HG03060 (cell line): ENCODE data around the gene CCR4.
"Not testable (repeated sequence)": the region's sequence is repeated elsewhere in the genome, so short reads cannot be mapped to it uniquely, and the experiment has no call there.

ENCODE experiments used
- ATAC-seq: cut with Tn5 transposase; IDR thresholded peaks from one replicate; pipeline ENCODE4 v1.9.1; 2021; ENCODE audit warnings: low read depth, moderate number of reproducible peaks; ENCODE audit not compliant: unreplicated experiment

Gene CCR4

GRCh38 chr3:32975891-32976595 lies 24.6 kb downstream of the CCR4 start:
- no peak for ATAC-seq

DNA sequence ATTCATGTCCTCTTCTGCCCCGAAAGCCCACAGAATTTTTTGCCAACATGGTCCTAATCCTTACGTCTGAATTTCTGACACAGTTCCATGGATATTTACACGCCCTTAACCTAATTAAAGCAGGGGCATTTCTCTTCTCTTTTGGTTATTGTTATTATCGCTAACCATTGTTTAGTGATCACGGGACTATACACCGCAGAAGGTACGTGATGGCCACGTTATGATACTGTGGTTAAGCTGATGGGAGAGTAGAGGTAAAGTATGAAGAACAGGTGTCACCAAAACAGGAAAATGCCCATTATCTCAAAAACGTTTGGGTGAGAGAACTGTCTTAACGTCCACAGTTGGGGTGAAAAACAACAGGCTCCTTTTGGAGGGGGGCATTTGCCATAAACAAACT lies 26.4 kb downstream of the CCR4 start:
- no peak for ATAC-seq

DNA sequence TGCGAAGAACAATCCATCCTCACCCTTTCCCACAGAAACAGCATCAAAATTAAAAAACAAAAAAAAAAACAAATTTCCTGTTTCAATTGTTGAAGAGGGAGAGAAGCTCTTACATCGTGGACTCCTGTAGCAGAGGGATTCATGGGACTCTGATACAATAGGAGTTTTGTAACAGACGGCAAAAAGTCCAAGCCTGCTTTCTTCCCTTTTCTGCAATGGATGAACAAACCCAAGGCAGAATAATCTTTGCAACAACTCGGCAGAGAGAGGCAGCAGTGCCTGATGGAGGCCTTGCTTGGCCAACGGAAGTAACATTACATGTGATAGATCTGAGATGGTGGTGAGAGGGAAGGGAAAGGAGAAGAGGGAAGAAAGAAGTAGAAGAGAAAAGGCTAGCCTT lies 26.9 kb downstream of the CCR4 start:
- ATAC-seq = no peak

DNA sequence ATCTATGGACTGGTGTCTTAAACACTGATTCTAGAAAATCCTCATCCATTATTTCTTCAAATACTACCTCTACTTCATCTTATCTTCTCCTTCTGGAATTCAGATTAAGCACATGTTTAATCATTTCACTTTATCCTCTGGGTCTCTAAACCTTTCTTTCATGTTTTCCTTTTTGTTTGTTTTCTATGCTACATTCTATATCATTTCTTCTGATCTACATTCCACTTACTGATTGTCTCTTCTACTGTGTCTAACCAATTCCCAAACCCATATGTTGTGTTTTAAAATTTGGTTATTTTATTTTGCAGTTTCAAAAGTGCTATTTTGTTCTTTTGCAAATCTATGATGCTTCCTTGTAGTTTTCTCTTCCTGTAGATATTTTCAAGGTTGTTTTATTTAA lies 31.7 kb downstream of the CCR4 start:
- no peak for ATAC-seq

DNA sequence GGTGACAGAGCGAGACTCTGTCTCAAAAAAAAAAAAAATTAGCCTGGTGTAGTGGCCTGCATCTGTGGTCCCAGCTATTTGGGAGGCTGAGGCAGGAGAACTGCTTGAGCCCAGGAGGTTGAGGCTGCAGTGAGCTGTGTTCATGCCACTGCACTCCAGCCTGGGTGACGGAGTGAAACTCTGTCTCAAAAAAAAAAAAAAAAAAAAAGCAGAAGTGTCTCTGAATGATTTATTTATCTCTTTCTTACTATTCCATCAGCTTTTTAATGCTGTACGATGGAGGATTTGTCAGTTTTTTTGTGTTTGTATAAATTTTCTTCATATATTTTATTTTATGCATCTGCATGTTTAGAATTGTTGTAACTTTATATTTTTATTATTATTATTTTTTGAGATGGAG lies 33.5 kb downstream of the CCR4 start:
- ATAC-seq = not testable (repeated sequence)

- ATAC-seq = no peak
These were observed 37.7 kb downstream of the CCR4 start for GRCh38 chr3:32989171-32989570.

DNA sequence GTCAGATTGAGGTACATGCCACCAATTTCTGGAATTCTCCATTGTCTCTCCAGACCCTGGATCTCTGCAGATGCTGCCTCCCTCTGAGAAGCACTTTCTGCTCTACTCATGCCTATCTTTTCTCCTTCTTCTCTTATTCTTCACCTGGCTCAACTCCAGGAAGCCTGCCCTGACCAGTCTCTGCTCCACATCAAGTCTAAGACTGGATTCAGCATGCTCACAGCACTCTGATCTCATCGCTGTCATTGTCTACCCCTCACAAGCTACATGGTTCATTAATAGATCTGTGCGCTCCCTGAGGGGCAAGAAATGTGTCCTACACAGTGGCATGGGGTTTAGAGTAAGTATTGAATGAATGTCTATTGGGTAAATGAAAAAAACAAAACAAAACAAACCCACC lies 38.7 kb downstream of the CCR4 start:
- no peak for ATAC-seq

GRCh38 chr3:32991781-32992180 lies 40.3 kb downstream of the CCR4 start:
- no peak for ATAC-seq

DNA sequence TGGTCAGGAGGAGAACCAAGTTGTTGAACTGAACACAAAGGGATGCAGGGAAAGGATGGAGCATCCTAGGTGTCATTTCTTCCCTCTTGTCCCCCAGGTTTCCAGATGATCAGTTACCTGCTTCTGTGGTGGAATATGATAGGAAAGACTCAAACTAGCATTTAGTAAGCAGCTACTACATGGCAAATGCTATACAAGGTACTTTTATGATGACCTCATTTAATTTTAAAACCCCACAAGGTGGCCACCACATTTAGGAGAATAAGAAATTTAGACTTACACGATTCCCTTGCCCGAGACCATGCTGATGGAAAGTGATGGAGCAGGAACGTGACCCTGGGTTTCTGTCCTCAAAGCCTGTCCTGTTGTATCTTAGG lies 40.9 kb downstream of the CCR4 start:
- ATAC-seq = no peak

DNA sequence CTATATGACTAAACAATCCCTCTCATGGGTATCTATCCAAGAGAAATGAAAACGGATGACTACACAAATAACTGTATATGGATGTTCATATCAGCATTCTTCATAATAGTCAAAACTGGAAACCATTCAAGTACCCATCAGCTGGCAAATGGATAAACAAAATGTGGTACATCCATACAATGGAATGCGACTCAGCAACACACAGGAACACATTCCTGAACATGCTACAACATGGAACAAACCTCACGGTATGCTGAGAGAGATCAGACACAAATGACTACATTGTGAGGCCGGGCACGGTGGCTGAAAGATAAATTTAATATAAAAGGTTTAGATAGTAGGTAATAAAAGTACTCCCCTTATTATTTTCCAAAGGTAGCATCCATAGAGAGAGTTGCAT lies 42.6 kb downstream of the CCR4 start:
- no peak for ATAC-seq

DNA sequence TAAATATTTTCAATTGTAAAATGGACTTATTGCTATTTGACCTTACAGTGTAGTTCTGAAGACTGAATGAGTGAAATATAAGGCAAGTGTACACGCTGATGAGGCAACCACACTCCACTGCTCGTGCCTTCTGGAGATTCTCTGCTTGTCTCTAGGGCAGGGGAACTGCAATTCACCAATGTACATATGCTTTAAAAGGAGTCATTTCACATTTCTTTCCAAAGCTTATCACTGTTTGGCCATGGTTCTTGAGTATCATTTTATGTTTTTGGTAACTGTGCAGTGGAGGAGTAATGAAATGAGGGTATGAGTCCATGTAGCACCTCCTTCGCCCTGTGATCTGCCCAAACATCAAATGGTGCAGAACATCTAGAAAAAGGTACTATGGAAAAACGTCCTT lies 43.7 kb downstream of the CCR4 start:
- no peak for ATAC-seq

GRCh38 chr3:32996048-32996754 lies 44.8 kb downstream of the CCR4 start:
- no peak for ATAC-seq

DNA sequence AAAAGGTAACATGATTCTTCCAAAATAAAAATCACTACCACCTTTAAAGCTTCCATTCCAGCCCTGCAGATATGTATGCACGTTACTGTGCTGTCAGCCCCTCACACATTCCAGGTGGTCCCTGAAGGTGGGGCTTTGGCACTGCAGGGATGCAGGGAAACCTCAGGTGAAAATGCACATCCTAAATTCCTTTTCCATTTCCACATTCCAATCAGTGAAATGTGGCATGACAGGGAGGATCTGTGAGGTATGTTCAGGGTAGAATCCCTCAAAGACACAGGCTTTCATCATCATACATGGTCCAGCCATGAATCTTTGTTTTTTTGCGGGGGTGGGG lies 45.3 kb downstream of the CCR4 start:
- no peak for ATAC-seq

- no peak for ATAC-seq
These were observed 47.4 kb downstream of the CCR4 start for GRCh38 chr3:32998631-32999451.

- ATAC-seq = no peak
These were observed 49.4 kb downstream of the CCR4 start for GRCh38 chr3:33000691-33001385.

GRCh38 chr3:33001889-33002288 lies 50.4 kb downstream of the CCR4 start:
- no peak for ATAC-seq

GRCh38 chr3:33003308-33003707 lies 51.9 kb downstream of the CCR4 start:
- ATAC-seq = no peak

DNA sequence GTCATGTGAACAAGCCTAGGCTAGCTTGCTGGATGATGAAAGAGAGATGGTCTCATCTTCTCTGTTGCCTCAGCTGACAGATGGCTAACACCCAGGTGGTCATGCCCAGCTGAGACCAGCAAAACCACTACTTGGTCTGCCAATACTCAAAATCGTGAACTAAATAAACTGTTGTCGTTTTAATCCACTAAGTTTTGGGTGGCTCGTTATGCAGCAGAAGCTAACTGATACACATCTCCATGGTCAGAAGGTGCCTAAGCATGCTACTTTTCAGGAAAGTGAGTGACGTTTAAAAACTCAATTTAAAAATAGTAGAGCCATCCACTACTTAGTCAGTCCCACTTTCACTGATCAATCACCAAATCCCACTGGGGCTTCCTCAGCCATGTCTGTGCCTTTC lies 52.8 kb downstream of the CCR4 start:
- no peak for ATAC-seq

DNA sequence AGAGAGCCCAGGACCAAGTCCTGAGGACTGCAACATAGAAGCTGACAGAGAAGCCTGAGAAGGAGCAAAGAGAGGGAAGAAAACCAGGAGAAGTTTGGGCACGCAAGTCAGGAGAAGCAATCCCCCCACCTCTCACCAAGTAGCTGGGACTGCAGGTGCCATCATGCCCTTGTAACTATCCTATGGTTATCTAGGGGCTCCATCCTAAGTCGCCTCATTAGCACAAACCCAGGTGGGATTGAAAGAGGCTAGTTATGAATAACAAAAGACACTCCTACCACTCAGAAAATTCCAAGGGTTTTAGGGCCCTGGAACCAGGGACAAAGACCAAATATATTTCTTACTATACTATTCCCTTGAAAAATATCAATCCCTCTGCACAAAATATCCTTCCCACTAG lies 53.5 kb downstream of the CCR4 start:
- no peak for ATAC-seq
